Activated CD8-positive, alpha-beta T cell treated with anti-CD3 and anti-CD28 coated beads for 36 hours (primary cell): Measurements from ENCODE around the gene CDC42BPB. TPM values are rescaled to one million over a fixed set of nuclear protein-coding genes. Genes with fewer than 3 reads are reported as not detected.

ENCODE experiments used
- ATAC-seq: fragments of 200-7000 bp; cut with Tn5 transposase; one replicate; pipeline ENCODE4 v1.10.0; 2021; ENCODE audit warnings: mild to moderate bottlenecking, moderate library complexity
- CTCF ChIA-PET: fragments of 350-600 bp; sonication (Branson Sonifier 250); formaldehyde crosslinking; loops from one replicate; lab custom pipeline; 2021; ENCODE audit warnings: antibody characterized with exemption; lab: Charles Lee
- POLR2A ChIA-PET: fragments of 350-600 bp; sonication (Branson Sonifier 250); formaldehyde crosslinking; loops from one replicate; lab custom pipeline; 2021; ENCODE audit warnings: antibody characterized with exemption; lab: Charles Lee
- DNase-seq: peaks from one replicate; pipeline ENCODE4 v3.0.0-alpha.2; 2020
- H3K27ac Mint-ChIP-seq: one replicate; pipeline ENCODE4 v1.8.0; 2021; ENCODE audit warnings: mild to moderate bottlenecking, mixed read lengths
- H3K27me3 Mint-ChIP-seq: one replicate; pipeline ENCODE4 v1.8.0; 2021; ENCODE audit warnings: mixed read lengths
- H3K36me3 Mint-ChIP-seq: one replicate; pipeline ENCODE4 v1.8.0; 2021; ENCODE audit warnings: low read depth, mixed read lengths
- H3K4me1 Mint-ChIP-seq: one replicate; pipeline ENCODE4 v1.8.0; 2021; ENCODE audit warnings: low read depth, mixed read lengths
- H3K4me3 Mint-ChIP-seq: one replicate; pipeline ENCODE4 v1.8.0; 2021; ENCODE audit warnings: mild to moderate bottlenecking, moderate library complexity, mixed read lengths
- H3K9me3 Mint-ChIP-seq: one replicate; pipeline ENCODE4 v1.8.0; 2021; ENCODE audit warnings: mixed read lengths
- CTCF ChIP-seq: fragments of 200-600 bp; IDR thresholded peaks from one replicate; pipeline ENCODE4 v1.8.0; 2022; ENCODE audit warnings: antibody characterized with exemption, mild to moderate bottlenecking
- intact Hi-C: fragments of 100-400 bp; cut with micrococcal nuclease; formaldehyde crosslinking; loops from one replicate; pipeline ENCODE4 v1.10.0; 2022
- total RNA-seq, 2 experiments: library from RNA; stranded (reverse); gene quantifications; one replicate each; pipeline ENCODE4 v1.2.3, GENCODE V29; 2021

The CDC42BPB gene
- total RNA-seq, 2 experiments from 2014 or later: 0.72 to 0.96 TPM

GRCh38 chr14:102902086-102902485 lies 155.3 kb downstream of the CDC42BPB start:
- CTCF ChIA-PET: interaction anchor here (1.1 to 1.3 kb wide), 3 partner anchors 13 to 377 kb away, joined by 3 read pairs; no protein-coding TSS in a partner anchor

GRCh38 chr14:102901633-102902032 lies 155.7 kb downstream of the CDC42BPB start:
- DNase-seq (no peak), ATAC-seq (no peak)
- H3K4me3 Mint-ChIP-seq: no peak overlapping the region
- H3K9me3 Mint-ChIP-seq: no peaks in the 10 kb centered on the region
- ChIA-PET POLR2A (no interaction called here), CTCF (interaction anchor here (1.2 to 1.3 kb wide), 2 partner anchors 307 to 377 kb away, joined by 3 read pairs; no protein-coding TSS in a partner anchor)
- TF ChIP-seq CTCF: no peak
- intact Hi-C loops: no loop called here
- peaks cover 33% of the 10 kb centered on the region for H3K36me3 Mint-ChIP-seq
- H3K4me1 Mint-ChIP-seq: peaks cover 21% of the 10 kb centered on the region
- H3K27ac Mint-ChIP-seq: peak overlapping the region; percentile 82
- H3K27me3 Mint-ChIP-seq: no peaks in the 10 kb centered on the region

More at GRCh38 chr14:102902086-102902485, 155.3 kb downstream of the CDC42BPB start:
- Mint-ChIP-seq H3K9me3 (no peaks in the 10 kb centered on the region), H3K27ac (peak overlapping the region; percentile 82), H3K4me3 (no peak overlapping the region), H3K36me3 (peaks cover 33% of the 10 kb centered on the region), H3K4me1 (peaks cover 21% of the 10 kb centered on the region), H3K27me3 (no peaks in the 10 kb centered on the region)
- DNase-seq (no peak), ATAC-seq (no peak)
- POLR2A ChIA-PET: no interaction called here
- no peak for TF ChIP-seq CTCF
- intact Hi-C loops: no loop called here

- Mint-ChIP-seq H3K27me3 (no peaks in the 10 kb centered on the region), H3K27ac (peak overlapping the region; percentile 82), H3K9me3 (no peaks in the 10 kb centered on the region), H3K4me3 (peak overlapping the region; percentile 32), H3K4me1 (peaks cover 21% of the 10 kb centered on the region), H3K36me3 (peaks cover 33% of the 10 kb centered on the region)
- DNase-seq (peak; percentile 35), ATAC-seq (peak; percentile 78)
- CTCF ChIA-PET: interaction anchor here (1.2 to 1.3 kb wide), 2 partner anchors 307 to 376 kb away, joined by 3 read pairs; no protein-coding TSS in a partner anchor
- POLR2A ChIA-PET: no interaction called here
- TF ChIP-seq CTCF: no peak
- intact Hi-C loops: no loop called here
These were observed 156.4 kb downstream of the CDC42BPB start for GRCh38 chr14:102900631-102901571.

GRCh38 chr14:102899516-102899900 lies 157.8 kb downstream of the CDC42BPB start:
- Mint-ChIP-seq H3K27me3 (no peaks in the 10 kb centered on the region), H3K4me3 (no peak overlapping the region), H3K9me3 (no peaks in the 10 kb centered on the region), H3K4me1 (peaks cover 21% of the 10 kb centered on the region), H3K36me3 (peaks cover 33% of the 10 kb centered on the region), H3K27ac (no peak overlapping the region)
- intact Hi-C loops: no loop called here
- CTCF ChIA-PET: no interaction called here
- DNase-seq (no peak), ATAC-seq (no peak)
- POLR2A ChIA-PET: no interaction called here
- TF ChIP-seq CTCF: no peak
